Stomach (tissue), 4 donors: ENCODE measurements around the gene PHKB.

Source experiments
- CTCF ChIP-seq, 7 experiments: fragments of 450-650 bp in 4 of 7; fragments of 200-600 bp in 3 of 7; sonication (generic) in 3 of 7; IDR thresholded peaks; one replicate each; pipeline ENCODE4 v1.5.1; 2016 to 2019; ENCODE audit warnings: antibody characterized with exemption in 7 of 7, control low read depth in 2 of 7, mild to moderate bottlenecking in 1 of 7
- POLR2A ChIP-seq, 4 donors: fragments of 450-650 bp; IDR thresholded peaks; one replicate each; pipeline ENCODE4 v1.6.1; 2016; ENCODE audit warnings: antibody characterized with exemption in 4 of 4, control low read depth in 2 of 4, mild to moderate bottlenecking in 1 of 4, moderate library complexity in 1 of 4
- POLR2AphosphoS5 ChIP-seq, 3 donors: sonication (generic); formaldehyde crosslinking; IDR thresholded peaks; one replicate each; pipeline ENCODE4 v1.6.1; 2016; ENCODE audit warnings: antibody characterized with exemption in 3 of 3

- TF ChIP-seq CTCF (IDR thresholded peaks at IDR 0.05) (no peak), POLR2A (IDR thresholded peaks at IDR 0.05) (no peak), POLR2AphosphoS5 (IDR thresholded peaks at IDR 0.05) (no peak)
Observed at GRCh38 chr16:47538472-47538871, 77.3 kb downstream of the PHKB start.
